Sigmoid colon (tissue), 7 donors: ENCODE data around the gene TMEM259. TPM values are rescaled to one million over a fixed set of nuclear protein-coding genes. Genes with fewer than 3 reads are reported as not detected.

ENCODE experiments used
- DNase-seq: peaks from one replicate; pipeline ENCODE4 v3.0.0-alpha.2; 2019
- H3K27ac ChIP-seq, 4 donors: fragments of 200-600 bp; sonication (generic); one replicate each; pipeline ENCODE4 v1.5.1; 2016 to 2019; ENCODE audit warnings: mild to moderate bottlenecking in 1 of 4
- H3K27me3 ChIP-seq, 3 donors: fragments of 200-600 bp; sonication (generic); one replicate each; pipeline ENCODE4 v1.5.1; 2019; ENCODE audit warnings: mild to moderate bottlenecking in 1 of 3
- H3K36me3 ChIP-seq, 4 donors: fragments of 200-600 bp; sonication (generic); one replicate each; pipeline ENCODE4 v1.5.1; 2016 to 2019
- H3K4me1 ChIP-seq, 4 donors: fragments of 200-600 bp; sonication (generic); one replicate each; pipeline ENCODE4 v1.5.1; 2017 to 2019
- H3K4me3 ChIP-seq, 4 donors: fragments of 200-600 bp; sonication (generic); one replicate each; pipeline ENCODE4 v1.5.1; 2017 to 2019; ENCODE audit warnings: mild to moderate bottlenecking in 2 of 4, moderate library complexity in 1 of 4
- H3K9me3 ChIP-seq, 4 donors: fragments of 200-600 bp in 3 of 4; sonication (generic) in 3 of 4; one replicate each; pipeline versions ENCODE4 v1.5.1 to v1.6.1; 2013 to 2019
- CTCF ChIP-seq, 4 experiments: fragments of 450-650 bp in 3 of 4; fragments of 200-600 bp in 1 of 4; IDR thresholded peaks; one replicate each; pipeline ENCODE4 v1.5.1; 2016 to 2019; ENCODE audit warnings: antibody characterized with exemption in 4 of 4, mild to moderate bottlenecking in 3 of 4, moderate library complexity in 2 of 4
- EP300 ChIP-seq, 4 donors: sonication (generic); formaldehyde crosslinking; IDR thresholded peaks; one replicate each; pipeline ENCODE4 v1.6.1; 2017; ENCODE audit warnings: antibody characterized with exemption in 4 of 4
- POLR2A ChIP-seq, 2 donors: fragments of 450-650 bp; IDR thresholded peaks; one replicate each; pipeline ENCODE4 v1.6.1; 2016; ENCODE audit warnings: antibody characterized with exemption in 2 of 2, mild to moderate bottlenecking in 2 of 2, moderate library complexity in 2 of 2
- POLR2AphosphoS5 ChIP-seq, 4 donors: sonication (generic); formaldehyde crosslinking; IDR thresholded peaks; one replicate each; pipeline ENCODE4 v1.6.1; 2017; ENCODE audit warnings: antibody characterized with exemption in 4 of 4
- WGBS, 2 donors: extraction: QIAGEN DNeasy Blood & Tissue Kit; methylation state at CpG; one replicate each; pipeline ENCODE4 v1.1.7; 2013; 5-methylcytosine and 5-hydroxymethylcytosine counted together
- intact Hi-C: fragments of 100-400 bp; cut with DNase I; formaldehyde crosslinking; loops from one replicate; pipeline ENCODE4 v1.15.1; 2023
- polyA plus RNA-seq, 3 donors: library from polyadenylated mRNA; stranded (reverse); fragments of 200-250 nt; gene quantifications; one replicate each; pipeline ENCODE4 v1.2.3, GENCODE V29; 2013
- total RNA-seq, 4 donors: library from RNA; depleted of rRNA; stranded (reverse); fragments of >200 nt; gene quantifications; one replicate each; pipeline ENCODE4 v1.1.0, GENCODE V29; 2016
- donor health status: healthy with polysubstance abuse.
- donor health status: Bipolar disorder and iron deficiency.
- donor health status: healthy.

TMEM259 gene
- total and polyA plus RNA-seq, 7 donors, result 19.2 to 232 (median 94.5) TPM

DNA sequence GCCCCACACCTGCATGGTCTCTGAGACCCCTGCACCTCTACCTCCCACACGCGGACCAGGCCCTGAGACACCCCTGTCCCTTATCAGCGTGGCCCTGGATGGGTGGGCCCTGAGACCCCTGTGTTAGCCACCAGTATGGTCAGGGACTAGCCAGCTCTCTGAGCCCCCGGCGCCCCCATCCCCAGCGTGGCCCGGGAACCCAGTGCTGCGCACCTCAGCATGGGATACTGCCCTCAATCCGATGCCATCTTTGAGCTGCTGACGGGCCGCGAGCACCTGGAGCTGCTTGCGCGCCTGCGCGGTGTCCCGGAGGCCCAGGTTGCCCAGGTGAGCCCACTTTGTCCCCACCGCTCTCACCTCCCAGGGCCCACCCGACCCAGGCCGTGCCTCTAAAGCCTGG lies 41.1 kb upstream of the TMEM259 start:
- intact Hi-C loops, result no loop called here
- WGBS, 2 donors, result 92 to 96% methylated on average over 20 of the region's 20 CpGs
- DNase-seq, result no peak
- H3K27ac ChIP-seq, result no peak overlapping the region
- no peak overlapping the region for H3K4me3 ChIP-seq
- H3K4me1 ChIP-seq, result peaks cover 0 to 29% (median 20%) of the 10 kb centered on the region in 4 donors
- no peaks in the 10 kb centered on the region for H3K36me3 ChIP-seq
- TF ChIP-seq CTCF (IDR thresholded peaks at IDR 0.05) (no peak), POLR2A (IDR thresholded peaks at IDR 0.05) (no peak), POLR2AphosphoS5 (IDR thresholded peaks at IDR 0.05) (no peak), EP300 (IDR thresholded peaks at IDR 0.05) (no peak)
- peaks cover 18 to 36% (median 19%) of the 10 kb centered on the region in 3 donors for H3K27me3 ChIP-seq
- peaks cover 3 to 27% (median 16%) of the 10 kb centered on the region in 4 donors for H3K9me3 ChIP-seq

GRCh38 chr19:1060689-1061088 lies 39.8 kb upstream of the TMEM259 start:
- peaks cover 3 to 39% (median 19%) of the 10 kb centered on the region in 4 donors for H3K9me3 ChIP-seq

DNA sequence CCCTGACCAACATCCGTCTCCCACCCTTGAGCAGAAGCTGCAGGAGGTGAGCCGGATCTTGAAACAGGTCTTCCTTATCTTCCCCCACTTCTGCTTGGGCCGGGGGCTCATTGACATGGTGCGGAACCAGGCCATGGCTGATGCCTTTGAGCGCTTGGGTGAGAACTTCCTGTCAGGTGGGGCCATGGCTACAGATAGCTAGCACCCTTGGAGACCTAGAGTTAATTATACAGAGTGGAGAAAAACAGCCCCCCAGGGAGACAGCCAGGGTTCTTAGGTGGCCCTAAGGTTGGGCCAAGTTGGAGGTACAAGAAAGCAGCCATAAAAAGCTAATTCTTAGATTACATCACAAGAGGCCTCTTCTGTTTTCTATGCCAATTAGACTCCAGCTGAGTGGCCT lies 37.2 kb upstream of the TMEM259 start:
- H3K27me3 ChIP-seq, result no peaks in the 10 kb centered on the region
- TF ChIP-seq CTCF (IDR thresholded peaks at IDR 0.05) (no peak), POLR2A (IDR thresholded peaks at IDR 0.05) (no peak), POLR2AphosphoS5 (IDR thresholded peaks at IDR 0.05) (no peak)
- H3K36me3 ChIP-seq, result no peaks in the 10 kb centered on the region
- intact Hi-C loops, result no loop called here
- no peak overlapping the region for H3K27ac ChIP-seq
- no peaks in the 10 kb centered on the region for H3K4me1 ChIP-seq
- H3K4me3 ChIP-seq, result no peak overlapping the region
- WGBS, 2 donors, result 88 to 94% methylated on average over 5 of the region's 5 CpGs
- no peak for DNase-seq
- peaks cover 3 to 39% (median 19%) of the 10 kb centered on the region in 4 donors for H3K9me3 ChIP-seq

More at GRCh38 chr19:1060689-1061088, 39.8 kb upstream of the TMEM259 start:
- peaks cover 0 to 16% (median 12%) of the 10 kb centered on the region in 4 donors for H3K4me1 ChIP-seq
- H3K36me3 ChIP-seq, result no peaks in the 10 kb centered on the region
- H3K27me3 ChIP-seq, result peaks cover 6 to 23% (median 8%) of the 10 kb centered on the region in 3 donors
- intact Hi-C loops, result no loop called here
- no peak for DNase-seq
- H3K27ac ChIP-seq, result no peak overlapping the region
- TF ChIP-seq POLR2A (IDR thresholded peaks at IDR 0.05) (no peak), POLR2AphosphoS5 (IDR thresholded peaks at IDR 0.05) (no peak), EP300 (IDR thresholded peaks at IDR 0.05) (no peak), CTCF (IDR thresholded peaks at IDR 0.05) (no peak)
- no peak overlapping the region for H3K4me3 ChIP-seq
- 74 to 85% methylated on average over 5 of the region's 5 CpGs for WGBS, 2 donors

- intact Hi-C loops, result no loop called here
- Histone ChIP-seq H3K9me3 (peaks cover 3 to 39% (median 19%) of the 10 kb centered on the region in 4 donors), H3K36me3 (no peaks in the 10 kb centered on the region), H3K4me1 (no peaks in the 10 kb centered on the region), H3K27ac (no peak overlapping the region), H3K4me3 (no peak overlapping the region), H3K27me3 (no peaks in the 10 kb centered on the region)
- DNase-seq, result no peak
- TF ChIP-seq EP300 (IDR thresholded peaks at IDR 0.05), result no peak
- no peak for TF ChIP-seq POLR2A (IDR thresholded peaks at IDR 0.05)
- no peak for TF ChIP-seq CTCF (IDR thresholded peaks at IDR 0.05)
- no peak for TF ChIP-seq POLR2AphosphoS5 (IDR thresholded peaks at IDR 0.05)
- 48 to 50% methylated on average over 3 of the region's 3 CpGs for WGBS, 2 donors
Observed at GRCh38 chr19:1057176-1057855, 36.4 kb upstream of the TMEM259 start.
